HEK293T (cell line): Measurements from ENCODE around the gene MORF4L2.

Experiments used
- CTCF ChIA-PET: fragments of 350-600 bp; formaldehyde crosslinking; extraction: SDS; loops from one replicate; lab custom pipeline; 2021; ENCODE audit warnings: antibody characterized with exemption, inconsistent platforms; lab: Yijun Ruan, JAX
- POLR2A ChIA-PET: fragments of 350-600 bp; formaldehyde crosslinking; extraction: SDS; loops from one replicate; lab custom pipeline; 2020; ENCODE audit warnings: antibody characterized with exemption, inconsistent platforms; lab: Yijun Ruan, JAX
- DNase-seq: peaks from one replicate; pipeline ENCODE4 v3.0.0; 2012; ENCODE audit warnings: mixed read lengths; ENCODE audit errors: extremely low spot score
- ARNT ChIP-seq: fragments of 450-650 bp; IDR thresholded peaks from 2 replicates; pipeline ENCODE4 v1.6.1; 2017; ENCODE audit warnings: mild to moderate bottlenecking
- BHLHE40 ChIP-seq: fragments of 450-650 bp; IDR thresholded peaks from 2 replicates; pipeline ENCODE4 v1.6.1; 2016; ENCODE audit warnings: mild to moderate bottlenecking, moderate library complexity, borderline replicate concordance
- CTBP1 ChIP-seq: fragments of 450-650 bp; IDR thresholded peaks from 2 replicates; pipeline ENCODE4 v1.6.1; 2016; ENCODE audit warnings: borderline replicate concordance
- ELF4 ChIP-seq: fragments of 450-650 bp; IDR thresholded peaks from 2 replicates; pipeline ENCODE4 v1.6.1; 2017; ENCODE audit warnings: antibody characterized with exemption
- FOXA1 ChIP-seq: fragments of 450-650 bp; IDR thresholded peaks from 2 replicates; pipeline ENCODE4 v1.6.1; 2016; ENCODE audit warnings: mild to moderate bottlenecking
- FOXK2 ChIP-seq: fragments of 450-650 bp; IDR thresholded peaks from 2 replicates; pipeline ENCODE4 v1.6.1; 2016; ENCODE audit warnings: mild to moderate bottlenecking
- FOXM1 ChIP-seq: fragments of 450-650 bp; IDR thresholded peaks from 2 replicates; pipeline ENCODE4 v1.6.1; 2017; ENCODE audit warnings: mild to moderate bottlenecking, borderline replicate concordance
- HDGF ChIP-seq: fragments of 450-650 bp; IDR thresholded peaks from 2 replicates; pipeline ENCODE4 v1.6.1; 2017; ENCODE audit warnings: antibody characterized with exemption, borderline replicate concordance
- L3MBTL2 ChIP-seq: fragments of 450-650 bp; conservative IDR thresholded peaks from 2 replicates; pipeline ENCODE4 v1.6.1; 2016; ENCODE audit warnings: mild to moderate bottlenecking
- LEF1 ChIP-seq: fragments of 450-650 bp; IDR thresholded peaks from 2 replicates; pipeline ENCODE4 v1.6.1; 2017; ENCODE audit warnings: mild to moderate bottlenecking, borderline replicate concordance
- PKNOX1 ChIP-seq: fragments of 450-650 bp; IDR thresholded peaks from 2 replicates; pipeline ENCODE4 v1.6.1; 2016
- SP1 ChIP-seq: fragments of 450-650 bp; IDR thresholded peaks from 2 replicates; pipeline ENCODE4 v1.6.1; 2017
- SUZ12 ChIP-seq: fragments of 450-650 bp; IDR thresholded peaks from 2 replicates; pipeline ENCODE4 v1.6.1; 2016; ENCODE audit warnings: mild to moderate bottlenecking
- TARDBP ChIP-seq: fragments of 450-650 bp; IDR thresholded peaks from 2 replicates; pipeline ENCODE4 v1.6.1; 2016
- ZNF384 ChIP-seq: fragments of 450-650 bp; IDR thresholded peaks from 2 replicates; pipeline ENCODE4 v1.6.1; 2016

The MORF4L2 gene

GRCh38 chrX:103628386-103629317, 57.8 kb downstream of the MORF4L2 start, which contains the start of gene TCEAL1:
TCEAL1 (plus strand) TSS chrX:103628975; CDS start chrX:103629917, 942 bp downstream.
- DNase-seq = peak; percentile 65
- ChIA-PET CTCF (interaction anchor here (1.4 to 2.6 kb wide), 2 partner anchors 11 to 677 kb away, joined by 3 to 19 read pairs; no protein-coding TSS in a partner anchor), POLR2A (interaction anchor here (0.9 to 3.7 kb wide), 16 partner anchors 10 to 143 kb away, joined by 3 to 39 read pairs (median 4); partner anchors contain the start of genes MORF4L2 and TCEAL4)
- TF ChIP-seq SUZ12 = no peak
- TF ChIP-seq PKNOX1 = peak; percentile 87

GRCh38 chrX:103626855-103627254, 59.6 kb downstream of the MORF4L2 start:
- ChIA-PET CTCF (no interaction called here), POLR2A (no interaction called here)
- no peak for DNase-seq
- TF ChIP-seq FOXA1 (no peak), PKNOX1 (no peak), FOXM1 (no peak), ELF4 (no peak), HDGF (no peak), SUZ12 (no peak), SP1 (no peak), TARDBP (no peak), ZNF384 (no peak), ARNT (no peak), LEF1 (no peak), FOXK2 (no peak), L3MBTL2 (no peak), CTBP1 (no peak), BHLHE40 (no peak)
